NB4 (cell line): ENCODE measurements around the gene IL22RA1.

Experiments
- MAX ChIP-seq: IDR thresholded peaks from 2 replicates; pipeline ENCODE4 v1.6.1; 2011; ENCODE audit warnings: low read depth, low read length
- TF ChIP-seq, protein P1 (sequence below): IDR thresholded peaks from one replicate; pipeline ENCODE4 v1.5.1; 2012; ENCODE audit warnings: low read depth, low read length

GRCh38 chr1:24089743-24090555, 53.0 kb downstream of the IL22RA1 start:
- TF ChIP-seq, protein P1, sequence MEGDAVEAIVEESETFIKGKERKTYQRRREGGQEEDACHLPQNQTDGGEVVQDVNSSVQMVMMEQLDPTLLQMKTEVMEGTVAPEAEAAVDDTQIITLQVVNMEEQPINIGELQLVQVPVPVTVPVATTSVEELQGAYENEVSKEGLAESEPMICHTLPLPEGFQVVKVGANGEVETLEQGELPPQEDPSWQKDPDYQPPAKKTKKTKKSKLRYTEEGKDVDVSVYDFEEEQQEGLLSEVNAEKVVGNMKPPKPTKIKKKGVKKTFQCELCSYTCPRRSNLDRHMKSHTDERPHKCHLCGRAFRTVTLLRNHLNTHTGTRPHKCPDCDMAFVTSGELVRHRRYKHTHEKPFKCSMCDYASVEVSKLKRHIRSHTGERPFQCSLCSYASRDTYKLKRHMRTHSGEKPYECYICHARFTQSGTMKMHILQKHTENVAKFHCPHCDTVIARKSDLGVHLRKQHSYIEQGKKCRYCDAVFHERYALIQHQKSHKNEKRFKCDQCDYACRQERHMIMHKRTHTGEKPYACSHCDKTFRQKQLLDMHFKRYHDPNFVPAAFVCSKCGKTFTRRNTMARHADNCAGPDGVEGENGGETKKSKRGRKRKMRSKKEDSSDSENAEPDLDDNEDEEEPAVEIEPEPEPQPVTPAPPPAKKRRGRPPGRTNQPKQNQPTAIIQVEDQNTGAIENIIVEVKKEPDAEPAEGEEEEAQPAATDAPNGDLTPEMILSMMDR = no peak
- no peak for TF ChIP-seq MAX
